Testis (tissue), 2 donors: ENCODE measurements around the gene CNTD1.

Experiments
- CTCF ChIP-seq, 3 experiments: fragments of 450-650 bp in 2 of 3; fragments of 200-600 bp in 1 of 3; sonication (generic) in 1 of 3; IDR thresholded peaks; one replicate each; pipeline ENCODE4 v1.5.1; 2016 to 2019; ENCODE audit warnings: antibody characterized with exemption in 3 of 3, mild to moderate bottlenecking in 2 of 3, moderate library complexity in 1 of 3
- POLR2A ChIP-seq: fragments of 450-650 bp; IDR thresholded peaks from one replicate; pipeline ENCODE4 v1.6.1; 2017; ENCODE audit warnings: antibody characterized with exemption, mild to moderate bottlenecking, moderate library complexity

- TF ChIP-seq CTCF (IDR thresholded peaks at IDR 0.05) (no peak), POLR2A (no peak)
Measured at GRCh38 chr17:42844271-42844670, 45.6 kb downstream of the CNTD1 start, which contains the start of gene AOC2.
